ENCODE measurements around the gene ABCB9. TPM values are rescaled to one million over a fixed set of nuclear protein-coding genes. Genes with fewer than 3 reads are reported as not detected.

The ABCB9 gene
- total RNA-seq, 1 experiment from 2014 or later, result 6.3 TPM

DNA sequence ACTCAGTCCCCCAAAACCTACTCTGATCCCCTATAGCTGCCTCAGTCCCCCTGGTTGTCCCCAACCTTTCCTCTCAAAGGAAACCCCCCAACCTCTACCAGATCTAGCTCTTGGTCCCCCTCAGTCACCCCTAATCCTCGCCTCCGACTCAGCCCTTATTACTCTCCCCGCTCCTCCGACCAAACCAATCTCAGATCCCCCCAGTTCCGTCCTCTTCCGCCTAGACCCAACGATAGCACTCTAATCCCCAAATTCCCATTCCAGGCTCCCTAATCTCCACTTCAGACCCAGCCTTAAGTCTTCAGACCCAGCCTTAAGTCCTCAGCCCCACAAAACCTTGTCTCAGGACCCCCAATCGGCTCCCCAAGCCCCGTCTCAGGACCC, 71.0 kb downstream of the ABCB9 start:
- DNase-seq (ENCODE audit: low spot score) (no peak), ATAC-seq (no peak)
- H3K4me1 Mint-ChIP-seq, result peaks cover 45% of the 10 kb centered on the region
- H3K4me3 Mint-ChIP-seq, result peak overlapping the region; percentile 83
- H3K36me3 Mint-ChIP-seq, result no peaks in the 10 kb centered on the region
- H3K9me3 Mint-ChIP-seq, result peaks cover 6% of the 10 kb centered on the region
- POLR2A ChIA-PET, result no interaction called here
- peak overlapping the region; percentile 63 for H3K27ac Mint-ChIP-seq
- peaks cover 68% of the 10 kb centered on the region for H3K27me3 Mint-ChIP-seq (ENCODE audit: low read depth)
- no peak for TF ChIP-seq JUN (CRISPR knock-in tag; IDR thresholded peaks at IDR 0.05)
- TF ChIP-seq FOXK1 (CRISPR knock-in tag; IDR thresholded peaks at IDR 0.05), result no peak
- TF ChIP-seq ATF1 (CRISPR knock-in tag; IDR thresholded peaks at IDR 0.05), result no peak
- no peak for TF ChIP-seq ZNF219 (CRISPR knock-in tag; IDR thresholded peaks at IDR 0.05; ENCODE audit: borderline replicate concordance)
- TF ChIP-seq ZNF396 (CRISPR knock-in tag; IDR thresholded peaks at IDR 0.05; ENCODE audit: borderline replicate concordance), result no peak
- no peak for TF ChIP-seq CREB1 (CRISPR knock-in tag; IDR thresholded peaks at IDR 0.05)
- TF ChIP-seq, protein P1, sequence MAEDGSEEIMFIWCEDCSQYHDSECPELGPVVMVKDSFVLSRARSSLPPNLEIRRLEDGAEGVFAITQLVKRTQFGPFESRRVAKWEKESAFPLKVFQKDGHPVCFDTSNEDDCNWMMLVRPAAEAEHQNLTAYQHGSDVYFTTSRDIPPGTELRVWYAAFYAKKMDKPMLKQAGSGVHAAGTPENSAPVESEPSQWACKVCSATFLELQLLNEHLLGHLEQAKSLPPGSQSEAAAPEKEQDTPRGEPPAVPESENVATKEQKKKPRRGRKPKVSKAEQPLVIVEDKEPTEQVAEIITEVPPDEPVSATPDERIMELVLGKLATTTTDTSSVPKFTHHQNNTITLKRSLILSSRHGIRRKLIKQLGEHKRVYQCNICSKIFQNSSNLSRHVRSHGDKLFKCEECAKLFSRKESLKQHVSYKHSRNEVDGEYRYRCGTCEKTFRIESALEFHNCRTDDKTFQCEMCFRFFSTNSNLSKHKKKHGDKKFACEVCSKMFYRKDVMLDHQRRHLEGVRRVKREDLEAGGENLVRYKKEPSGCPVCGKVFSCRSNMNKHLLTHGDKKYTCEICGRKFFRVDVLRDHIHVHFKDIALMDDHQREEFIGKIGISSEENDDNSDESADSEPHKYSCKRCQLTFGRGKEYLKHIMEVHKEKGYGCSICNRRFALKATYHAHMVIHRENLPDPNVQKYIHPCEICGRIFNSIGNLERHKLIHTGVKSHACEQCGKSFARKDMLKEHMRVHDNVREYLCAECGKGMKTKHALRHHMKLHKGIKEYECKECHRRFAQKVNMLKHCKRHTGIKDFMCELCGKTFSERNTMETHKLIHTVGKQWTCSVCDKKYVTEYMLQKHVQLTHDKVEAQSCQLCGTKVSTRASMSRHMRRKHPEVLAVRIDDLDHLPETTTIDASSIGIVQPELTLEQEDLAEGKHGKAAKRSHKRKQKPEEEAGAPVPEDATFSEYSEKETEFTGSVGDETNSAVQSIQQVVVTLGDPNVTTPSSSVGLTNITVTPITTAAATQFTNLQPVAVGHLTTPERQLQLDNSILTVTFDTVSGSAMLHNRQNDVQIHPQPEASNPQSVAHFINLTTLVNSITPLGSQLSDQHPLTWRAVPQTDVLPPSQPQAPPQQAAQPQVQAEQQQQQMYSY (CRISPR knock-in tag; IDR thresholded peaks at IDR 0.05), result no peak
- TF ChIP-seq, protein P2, sequence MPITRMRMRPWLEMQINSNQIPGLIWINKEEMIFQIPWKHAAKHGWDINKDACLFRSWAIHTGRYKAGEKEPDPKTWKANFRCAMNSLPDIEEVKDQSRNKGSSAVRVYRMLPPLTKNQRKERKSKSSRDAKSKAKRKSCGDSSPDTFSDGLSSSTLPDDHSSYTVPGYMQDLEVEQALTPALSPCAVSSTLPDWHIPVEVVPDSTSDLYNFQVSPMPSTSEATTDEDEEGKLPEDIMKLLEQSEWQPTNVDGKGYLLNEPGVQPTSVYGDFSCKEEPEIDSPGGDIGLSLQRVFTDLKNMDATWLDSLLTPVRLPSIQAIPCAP (CRISPR knock-in tag; IDR thresholded peaks at IDR 0.05), result no peak
- TF ChIP-seq CBFB (CRISPR knock-in tag; IDR thresholded peaks at IDR 0.05; ENCODE audit: low read depth), result no peak
- TF ChIP-seq PRRX2 (CRISPR knock-in tag; IDR thresholded peaks at IDR 0.05), result no peak
- TF ChIP-seq, protein P3, sequence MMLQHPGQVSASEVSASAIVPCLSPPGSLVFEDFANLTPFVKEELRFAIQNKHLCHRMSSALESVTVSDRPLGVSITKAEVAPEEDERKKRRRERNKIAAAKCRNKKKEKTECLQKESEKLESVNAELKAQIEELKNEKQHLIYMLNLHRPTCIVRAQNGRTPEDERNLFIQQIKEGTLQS (CRISPR knock-in tag; conservative IDR thresholded peaks at IDR 0.05), result no peak
- TF ChIP-seq, protein P4, sequence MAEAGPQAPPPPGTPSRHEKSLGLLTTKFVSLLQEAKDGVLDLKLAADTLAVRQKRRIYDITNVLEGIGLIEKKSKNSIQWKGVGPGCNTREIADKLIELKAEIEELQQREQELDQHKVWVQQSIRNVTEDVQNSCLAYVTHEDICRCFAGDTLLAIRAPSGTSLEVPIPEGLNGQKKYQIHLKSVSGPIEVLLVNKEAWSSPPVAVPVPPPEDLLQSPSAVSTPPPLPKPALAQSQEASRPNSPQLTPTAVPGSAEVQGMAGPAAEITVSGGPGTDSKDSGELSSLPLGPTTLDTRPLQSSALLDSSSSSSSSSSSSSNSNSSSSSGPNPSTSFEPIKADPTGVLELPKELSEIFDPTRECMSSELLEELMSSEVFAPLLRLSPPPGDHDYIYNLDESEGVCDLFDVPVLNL (CRISPR knock-in tag; IDR thresholded peaks at IDR 0.05; ENCODE audit: borderline replicate concordance, low read depth), result no peak
- TF ChIP-seq ZNF263 (CRISPR knock-in tag; IDR thresholded peaks at IDR 0.05; ENCODE audit: low read depth), result no peak
- TF ChIP-seq NFE2L1 (CRISPR knock-in tag; IDR thresholded peaks at IDR 0.05), result no peak
- no peak for TF ChIP-seq FOXJ3 (CRISPR knock-in tag; IDR thresholded peaks at IDR 0.05; ENCODE audit: borderline replicate concordance)
- CTCF ChIA-PET, result no interaction called here

DNA sequence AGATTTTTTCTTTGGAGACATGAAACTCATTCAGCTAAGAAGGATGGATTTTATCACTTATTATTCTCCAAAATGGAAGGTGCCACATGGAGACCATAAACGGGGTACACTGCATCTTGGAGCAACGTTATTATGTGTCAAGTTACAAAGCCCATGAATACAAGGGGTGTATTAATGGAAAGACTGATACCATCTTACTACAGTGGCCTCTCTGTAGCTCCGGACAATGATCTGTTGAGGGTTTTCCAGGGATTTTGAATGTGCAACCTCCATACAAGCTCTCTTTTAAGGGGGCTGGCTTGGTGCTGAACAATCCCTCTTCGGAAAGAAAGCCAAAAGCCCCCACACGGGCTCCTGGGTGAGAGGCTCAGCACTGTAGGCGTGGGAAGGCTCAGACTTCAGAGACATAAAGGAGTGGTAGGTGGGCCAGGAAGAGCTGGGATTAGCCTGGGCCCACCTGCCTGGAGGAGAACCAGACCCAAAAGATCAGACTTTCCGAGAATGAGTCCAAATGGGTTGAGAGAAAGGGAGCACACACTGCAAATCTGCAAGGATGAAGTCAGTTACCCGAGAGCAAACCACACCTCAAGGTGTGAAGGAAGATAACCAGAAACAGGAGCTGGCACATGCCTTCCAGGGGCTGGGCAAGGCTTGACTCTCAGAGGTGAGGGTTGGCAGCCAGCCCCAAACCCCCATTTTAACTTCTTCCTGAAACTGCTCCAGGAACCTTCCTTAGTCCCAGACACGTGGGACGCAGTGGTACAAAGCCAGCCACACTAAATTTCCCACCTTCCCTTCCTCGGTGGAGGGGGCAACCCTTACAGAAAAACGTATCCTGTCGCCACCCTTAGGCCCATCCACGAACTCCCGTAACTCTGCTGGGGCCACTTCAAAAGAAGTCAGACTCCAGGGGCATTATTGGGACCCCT, 71.8 kb downstream of the ABCB9 start:
- H3K27me3 Mint-ChIP-seq (ENCODE audit: low read depth), result peaks cover 73% of the 10 kb centered on the region
- peaks cover 6% of the 10 kb centered on the region for H3K9me3 Mint-ChIP-seq
- ChIA-PET CTCF (no interaction called here), POLR2A (interaction anchor here (0.8 kb wide), 1 partner anchor 487 kb away, joined by 3 read pairs; no protein-coding TSS in a partner anchor)
- ATAC-seq, result no peak
- H3K4me3 Mint-ChIP-seq, result peak overlapping the region; percentile 83
- peaks cover 49% of the 10 kb centered on the region for H3K4me1 Mint-ChIP-seq
- no peak for DNase-seq (ENCODE audit: low spot score)
- no peak overlapping the region for H3K27ac Mint-ChIP-seq
- H3K36me3 Mint-ChIP-seq, result no peaks in the 10 kb centered on the region
- no peak for TF ChIP-seq CREB1 (CRISPR knock-in tag; IDR thresholded peaks at IDR 0.05)
- TF ChIP-seq, protein P5, sequence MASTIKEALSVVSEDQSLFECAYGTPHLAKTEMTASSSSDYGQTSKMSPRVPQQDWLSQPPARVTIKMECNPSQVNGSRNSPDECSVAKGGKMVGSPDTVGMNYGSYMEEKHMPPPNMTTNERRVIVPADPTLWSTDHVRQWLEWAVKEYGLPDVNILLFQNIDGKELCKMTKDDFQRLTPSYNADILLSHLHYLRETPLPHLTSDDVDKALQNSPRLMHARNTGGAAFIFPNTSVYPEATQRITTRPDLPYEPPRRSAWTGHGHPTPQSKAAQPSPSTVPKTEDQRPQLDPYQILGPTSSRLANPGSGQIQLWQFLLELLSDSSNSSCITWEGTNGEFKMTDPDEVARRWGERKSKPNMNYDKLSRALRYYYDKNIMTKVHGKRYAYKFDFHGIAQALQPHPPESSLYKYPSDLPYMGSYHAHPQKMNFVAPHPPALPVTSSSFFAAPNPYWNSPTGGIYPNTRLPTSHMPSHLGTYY (CRISPR knock-in tag; IDR thresholded peaks at IDR 0.05), result no peak
- TF ChIP-seq ZNF671 (CRISPR knock-in tag; IDR thresholded peaks at IDR 0.05), result no peak
- TF ChIP-seq, protein P6, sequence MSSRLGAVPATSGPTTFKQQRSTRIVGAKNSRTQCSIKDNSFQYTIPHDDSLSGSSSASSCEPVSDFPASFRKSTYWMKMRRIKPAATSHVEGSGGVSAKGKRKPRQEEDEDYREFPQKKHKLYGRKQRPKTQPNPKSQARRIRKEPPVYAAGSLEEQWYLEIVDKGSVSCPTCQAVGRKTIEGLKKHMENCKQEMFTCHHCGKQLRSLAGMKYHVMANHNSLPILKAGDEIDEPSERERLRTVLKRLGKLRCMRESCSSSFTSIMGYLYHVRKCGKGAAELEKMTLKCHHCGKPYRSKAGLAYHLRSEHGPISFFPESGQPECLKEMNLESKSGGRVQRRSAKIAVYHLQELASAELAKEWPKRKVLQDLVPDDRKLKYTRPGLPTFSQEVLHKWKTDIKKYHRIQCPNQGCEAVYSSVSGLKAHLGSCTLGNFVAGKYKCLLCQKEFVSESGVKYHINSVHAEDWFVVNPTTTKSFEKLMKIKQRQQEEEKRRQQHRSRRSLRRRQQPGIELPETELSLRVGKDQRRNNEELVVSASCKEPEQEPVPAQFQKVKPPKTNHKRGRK (CRISPR knock-in tag; IDR thresholded peaks at IDR 0.05; ENCODE audit: borderline replicate concordance), result no peak
- TF ChIP-seq, protein P7, sequence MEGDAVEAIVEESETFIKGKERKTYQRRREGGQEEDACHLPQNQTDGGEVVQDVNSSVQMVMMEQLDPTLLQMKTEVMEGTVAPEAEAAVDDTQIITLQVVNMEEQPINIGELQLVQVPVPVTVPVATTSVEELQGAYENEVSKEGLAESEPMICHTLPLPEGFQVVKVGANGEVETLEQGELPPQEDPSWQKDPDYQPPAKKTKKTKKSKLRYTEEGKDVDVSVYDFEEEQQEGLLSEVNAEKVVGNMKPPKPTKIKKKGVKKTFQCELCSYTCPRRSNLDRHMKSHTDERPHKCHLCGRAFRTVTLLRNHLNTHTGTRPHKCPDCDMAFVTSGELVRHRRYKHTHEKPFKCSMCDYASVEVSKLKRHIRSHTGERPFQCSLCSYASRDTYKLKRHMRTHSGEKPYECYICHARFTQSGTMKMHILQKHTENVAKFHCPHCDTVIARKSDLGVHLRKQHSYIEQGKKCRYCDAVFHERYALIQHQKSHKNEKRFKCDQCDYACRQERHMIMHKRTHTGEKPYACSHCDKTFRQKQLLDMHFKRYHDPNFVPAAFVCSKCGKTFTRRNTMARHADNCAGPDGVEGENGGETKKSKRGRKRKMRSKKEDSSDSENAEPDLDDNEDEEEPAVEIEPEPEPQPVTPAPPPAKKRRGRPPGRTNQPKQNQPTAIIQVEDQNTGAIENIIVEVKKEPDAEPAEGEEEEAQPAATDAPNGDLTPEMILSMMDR (IDR thresholded peaks at IDR 0.05), result no peak
- TF ChIP-seq, protein P8, sequence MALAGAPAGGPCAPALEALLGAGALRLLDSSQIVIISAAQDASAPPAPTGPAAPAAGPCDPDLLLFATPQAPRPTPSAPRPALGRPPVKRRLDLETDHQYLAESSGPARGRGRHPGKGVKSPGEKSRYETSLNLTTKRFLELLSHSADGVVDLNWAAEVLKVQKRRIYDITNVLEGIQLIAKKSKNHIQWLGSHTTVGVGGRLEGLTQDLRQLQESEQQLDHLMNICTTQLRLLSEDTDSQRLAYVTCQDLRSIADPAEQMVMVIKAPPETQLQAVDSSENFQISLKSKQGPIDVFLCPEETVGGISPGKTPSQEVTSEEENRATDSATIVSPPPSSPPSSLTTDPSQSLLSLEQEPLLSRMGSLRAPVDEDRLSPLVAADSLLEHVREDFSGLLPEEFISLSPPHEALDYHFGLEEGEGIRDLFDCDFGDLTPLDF (CRISPR knock-in tag; IDR thresholded peaks at IDR 0.05), result no peak
- TF ChIP-seq NFATC4 (CRISPR knock-in tag; IDR thresholded peaks at IDR 0.05), result no peak
- TF ChIP-seq TEAD1 (CRISPR knock-in tag; IDR thresholded peaks at IDR 0.05), result no peak
